ENCODE results near the gene S1PR3.
"Not testable (repeated sequence)": the region's sequence is repeated elsewhere in the genome, so short reads cannot be mapped to it uniquely, and the experiment has no call there.

S1PR3 gene

GRCh38 chr9:88991066-88992034 is at the start of gene S1PR3:
S1PR3 (plus strand) TSS chr9:88991468; CDS start chr9:89001201, 9,733 bp downstream.
- peak within 1 kb of the TSS; percentile 41 to 76 (median 61) for H3K4me3 ChIP-seq
- peak within 1 kb of the TSS in 17 of 21 experiments; percentile 4 to 82 (median 50) for H3K27ac ChIP-seq

- H3K4me3 ChIP-seq, H3K27ac ChIP-seq: not testable (repeated sequence)
These were observed 49.7 kb upstream of the S1PR3 start for GRCh38 chr9:88941586-88941985.

GRCh38 chr9:88942411-88942810 is 48.9 kb upstream of the S1PR3 start:
- Histone ChIP-seq H3K4me3 (no peak overlapping the region), H3K27ac (no peak overlapping the region)

GRCh38 chr9:88945636-88946333 is 45.5 kb upstream of the S1PR3 start:
- Histone ChIP-seq H3K27ac (no peak overlapping the region), H3K4me3 (no peak overlapping the region)

GRCh38 chr9:88947581-88948573 is 43.4 kb upstream of the S1PR3 start:
- Histone ChIP-seq H3K27ac (no peak overlapping the region), H3K4me3 (no peak overlapping the region)

- Histone ChIP-seq H3K27ac (peak overlapping the region in 2 of 21 experiments; percentile 5 to 31), H3K4me3 (no peak overlapping the region)
These were observed 41.8 kb upstream of the S1PR3 start for GRCh38 chr9:88949425-88949824.

- no peak overlapping the region for H3K4me3 ChIP-seq
These were observed 41.3 kb upstream of the S1PR3 start for GRCh38 chr9:88949961-88950340.

GRCh38 chr9:88950341-88951154 is 40.7 kb upstream of the S1PR3 start:
- no peak overlapping the region for H3K4me3 ChIP-seq
- peak overlapping the region in 10 of 21 experiments; percentile 5 to 71 (median 45) for H3K27ac ChIP-seq

More at GRCh38 chr9:88949961-88950340, 41.3 kb upstream of the S1PR3 start:
- H3K27ac ChIP-seq: peak overlapping the region in 10 of 21 experiments; percentile 5 to 71 (median 44)

GRCh38 chr9:88951155-88951542 is 40.1 kb upstream of the S1PR3 start:
- peak overlapping the region in 8 of 21 experiments; percentile 5 to 71 (median 48) for H3K27ac ChIP-seq

GRCh38 chr9:88952086-88952615 is 39.1 kb upstream of the S1PR3 start:
- H3K4me3 ChIP-seq: no peak overlapping the region
- no peak overlapping the region for H3K27ac ChIP-seq

More at GRCh38 chr9:88951155-88951542, 40.1 kb upstream of the S1PR3 start:
- H3K4me3 ChIP-seq: no peak overlapping the region

GRCh38 chr9:88952976-88953375 is 38.3 kb upstream of the S1PR3 start:
- Histone ChIP-seq H3K27ac (peak overlapping the region in 6 of 21 experiments; percentile 6 to 71 (median 50)), H3K4me3 (no peak overlapping the region)

GRCh38 chr9:88953381-88954029 is 37.8 kb upstream of the S1PR3 start:
- H3K4me3 ChIP-seq: no peak overlapping the region
- peak overlapping the region in 10 of 21 experiments; percentile 10 to 71 (median 37) for H3K27ac ChIP-seq

- Histone ChIP-seq H3K4me3 (no peak overlapping the region), H3K27ac (peak overlapping the region in 7 of 21 experiments; percentile 10 to 71 (median 46))
These were observed 37.2 kb upstream of the S1PR3 start for GRCh38 chr9:88954066-88954465.

GRCh38 chr9:88957526-88957925 is 33.7 kb upstream of the S1PR3 start:
- H3K27ac ChIP-seq: no peak overlapping the region
- no peak overlapping the region for H3K4me3 ChIP-seq

GRCh38 chr9:88959727-88960469 is 31.4 kb upstream of the S1PR3 start:
- Histone ChIP-seq H3K4me3 (no peak overlapping the region), H3K27ac (no peak overlapping the region)

- no peak overlapping the region for H3K27ac ChIP-seq
- H3K4me3 ChIP-seq: no peak overlapping the region
These were observed 30.6 kb upstream of the S1PR3 start for GRCh38 chr9:88960632-88961031.

- Histone ChIP-seq H3K4me3 (no peak overlapping the region), H3K27ac (no peak overlapping the region)
These were observed 25.8 kb upstream of the S1PR3 start for GRCh38 chr9:88965473-88965872.
